DOHH2 (cell line): Measurements from ENCODE around the gene GNA14.

ENCODE experiments used
- H3F3A ChIP-seq: fragments of 200-600 bp; sonication (generic), shearing (Covaris generic); 2 replicates; pipeline ENCODE4 v1.6.0; 2016; ENCODE audit warnings: antibody characterized with exemption, mild to moderate bottlenecking; ENCODE audit not compliant: control insufficient read depth, insufficient read depth
- H3K27ac ChIP-seq: fragments of 200-600 bp; sonication (generic); 2 replicates; pipeline ENCODE4 v1.5.1; 2014; ENCODE audit warnings: low read depth, mild to moderate bottlenecking, low read length, moderate library complexity
- H3K27me3 ChIP-seq: fragments of 200-600 bp; sonication (generic); 2 replicates; pipeline ENCODE4 v1.6.1; 2014; ENCODE audit warnings: mild to moderate bottlenecking, low read length, mixed read lengths; ENCODE audit not compliant: control insufficient read depth
- H3K36me3 ChIP-seq: fragments of 200-600 bp; sonication (generic); 2 replicates; pipeline ENCODE4 v1.6.1; 2014; ENCODE audit warnings: mild to moderate bottlenecking, low read length, moderate library complexity, mixed read lengths; ENCODE audit not compliant: control insufficient read depth
- H3K4me1 ChIP-seq: fragments of 200-600 bp; sonication (generic); 2 replicates; pipeline ENCODE4 v1.6.1; 2014; ENCODE audit warnings: mild to moderate bottlenecking, low read length, mixed read lengths; ENCODE audit not compliant: control insufficient read depth
- H3K4me2 ChIP-seq: fragments of 200-600 bp; sonication (generic); 2 replicates; pipeline ENCODE4 v1.6.0; 2014; ENCODE audit warnings: mild to moderate bottlenecking, low read length, moderate library complexity
- H3K4me3 ChIP-seq: fragments of 200-600 bp; sonication (generic); 2 replicates; pipeline ENCODE4 v1.5.1; 2014; ENCODE audit warnings: mild to moderate bottlenecking, low read length, mixed read lengths
- H3K79me2 ChIP-seq: fragments of 200-600 bp; sonication (generic); 2 replicates; pipeline ENCODE4 v1.6.1; 2014; ENCODE audit warnings: mild to moderate bottlenecking, low read length, mixed read lengths; ENCODE audit not compliant: control insufficient read depth
- H3K9me2 ChIP-seq: fragments of 200-600 bp; sonication (generic); replicated peaks from 2 replicates; pipeline ENCODE4 v1.6.1; 2014; ENCODE audit warnings: mild to moderate bottlenecking, low read length, mixed read lengths; ENCODE audit not compliant: control insufficient read depth
- H3K9me3 ChIP-seq: fragments of 200-600 bp; sonication (generic); 2 replicates; pipeline ENCODE4 v1.6.1; 2014; ENCODE audit warnings: antibody characterized with exemption, low read length, mixed read lengths; ENCODE audit not compliant: control insufficient read depth, insufficient read depth
- H4K20me1 ChIP-seq: fragments of 200-600 bp; sonication (generic); 2 replicates; pipeline ENCODE4 v1.6.0; 2014; ENCODE audit warnings: low read depth, mild to moderate bottlenecking, antibody characterized with exemption, low read length, moderate library complexity; ENCODE audit not compliant: control insufficient read depth, insufficient read depth
- CTCF ChIP-seq: fragments of 200-600 bp; sonication (generic); IDR thresholded peaks from one replicate; pipeline ENCODE4 v1.5.1; 2014; ENCODE audit warnings: antibody characterized with exemption, mild to moderate bottlenecking, low read depth, low read length; ENCODE audit not compliant: poor library complexity, severe bottlenecking
- EZH2phosphoT487 ChIP-seq: fragments of 200-600 bp; sonication (generic); IDR thresholded peaks from 2 replicates; pipeline ENCODE4 v1.6.1; 2017; ENCODE audit warnings: borderline replicate concordance, mild to moderate bottlenecking, antibody characterized with exemption, low read length, moderate library complexity, mixed read lengths

The GNA14 gene

GRCh38 chr9:77534376-77535057 lies 113.6 kb downstream of the GNA14 start:
- H3K27ac ChIP-seq: no peak overlapping the region
- no peaks in the 10 kb centered on the region for H3K36me3 ChIP-seq
- no peak overlapping the region for H3K4me3 ChIP-seq
- no peak for TF ChIP-seq EZH2phosphoT487
- no peak for TF ChIP-seq CTCF
- no peaks in the 10 kb centered on the region for H3K79me2 ChIP-seq
- H3K27me3 ChIP-seq: no peaks in the 10 kb centered on the region
- no peaks in the 10 kb centered on the region for H3K9me2 ChIP-seq
- no peaks in the 10 kb centered on the region for H3K4me1 ChIP-seq
- H3K9me3 ChIP-seq: no peaks in the 10 kb centered on the region
- H3F3A ChIP-seq: no peaks in the 10 kb centered on the region
- no peak overlapping the region for H3K4me2 ChIP-seq
- H4K20me1 ChIP-seq: no peaks in the 10 kb centered on the region

GRCh38 chr9:77533671-77534070 lies 114.5 kb downstream of the GNA14 start:
- Histone ChIP-seq H3K79me2 (no peaks in the 10 kb centered on the region), H4K20me1 (no peaks in the 10 kb centered on the region), H3F3A (no peaks in the 10 kb centered on the region), H3K9me3 (no peaks in the 10 kb centered on the region), H3K4me1 (no peaks in the 10 kb centered on the region), H3K27ac (no peak overlapping the region), H3K4me2 (no peak overlapping the region), H3K27me3 (no peaks in the 10 kb centered on the region), H3K4me3 (no peak overlapping the region), H3K36me3 (no peaks in the 10 kb centered on the region), H3K9me2 (no peaks in the 10 kb centered on the region)
- TF ChIP-seq CTCF (no peak), EZH2phosphoT487 (no peak)

GRCh38 chr9:77532607-77533006 lies 115.5 kb downstream of the GNA14 start:
- Histone ChIP-seq H3F3A (no peaks in the 10 kb centered on the region), H3K9me3 (no peaks in the 10 kb centered on the region), H3K27ac (no peak overlapping the region), H3K9me2 (no peaks in the 10 kb centered on the region), H3K4me2 (no peak overlapping the region), H3K79me2 (no peaks in the 10 kb centered on the region), H3K4me3 (no peak overlapping the region), H3K27me3 (no peaks in the 10 kb centered on the region), H3K4me1 (no peaks in the 10 kb centered on the region), H3K36me3 (no peaks in the 10 kb centered on the region), H4K20me1 (no peaks in the 10 kb centered on the region)
- TF ChIP-seq CTCF (no peak), EZH2phosphoT487 (no peak)
